Naive thymus-derived CD4-positive, alpha-beta T cell (primary cell): ENCODE results near the gene SCARB2. TPM values are rescaled to one million over a fixed set of nuclear protein-coding genes. Genes with fewer than 3 reads are reported as not detected.

Source experiments
- ATAC-seq: fragments of 150-1000 bp; cut with Tn5 transposase; 2 replicates; pipeline ENCODE4 v1.10.0; 2021; ENCODE audit warnings: mild to moderate bottlenecking, moderate library complexity
- CTCF ChIA-PET: fragments of 350-600 bp; sonication (Branson Sonifier 250); formaldehyde crosslinking; loops from one replicate; lab custom pipeline; 2021; ENCODE audit warnings: antibody characterized with exemption; lab: Charles Lee
- POLR2A ChIA-PET: fragments of 350-600 bp; sonication (Branson Sonifier 250); formaldehyde crosslinking; loops from one replicate; lab custom pipeline; 2021; ENCODE audit warnings: antibody characterized with exemption, inconsistent platforms; lab: Charles Lee
- DNase-seq, 9 donors: peaks; one replicate each; pipeline versions ENCODE4 v3.0.0 to v3.0.0-alpha.2; 2020 to 2022; ENCODE audit warnings: mixed read lengths in 1 of 9
- H3K27ac ChIP-seq: one replicate; pipeline ENCODE4 v1.7.0; 2013; ENCODE audit warnings: mild to moderate bottlenecking, low read depth, low read length, moderate library complexity
- H3K27me3 ChIP-seq, 2 donors: one replicate each; pipeline ENCODE4 v1.7.0; 2013; ENCODE audit warnings: low read length in 2 of 2, mild to moderate bottlenecking in 2 of 2, moderate library complexity in 2 of 2; ENCODE audit not compliant: control insufficient read depth in 2 of 2, insufficient read depth in 2 of 2
- H3K36me3 ChIP-seq, 3 experiments: 1 replicate in 2 of 3; 2 replicates in 1 of 3; pipeline ENCODE4 v1.7.0; 2013; ENCODE audit warnings: low read length in 3 of 3, mild to moderate bottlenecking in 3 of 3, moderate library complexity in 1 of 3; ENCODE audit not compliant: insufficient read depth in 3 of 3, control insufficient read depth in 2 of 3
- H3K4me1 ChIP-seq, 2 donors: one replicate each; pipeline ENCODE4 v1.7.0; 2013; ENCODE audit warnings: low read length in 2 of 2, mild to moderate bottlenecking in 2 of 2, moderate library complexity in 1 of 2; ENCODE audit not compliant: control insufficient read depth in 2 of 2, insufficient read depth in 2 of 2
- H3K4me3 ChIP-seq: 2 replicates; pipeline ENCODE4 v1.7.0; 2013; ENCODE audit warnings: mild to moderate bottlenecking, low read length
- H3K9me3 ChIP-seq, 3 experiments: 1 replicate in 2 of 3; 2 replicates in 1 of 3; pipeline ENCODE4 v1.7.0; 2013; ENCODE audit warnings: low read length in 3 of 3; ENCODE audit not compliant: control insufficient read depth in 2 of 3
- H3K27ac Mint-ChIP-seq, 9 donors: one replicate each; pipeline ENCODE4 v1.8.0; 2020 to 2022; ENCODE audit warnings: mixed read lengths in 9 of 9, mild to moderate bottlenecking in 8 of 9, moderate library complexity in 5 of 9, inconsistent platforms in 2 of 9
- H3K27me3 Mint-ChIP-seq, 5 donors: one replicate each; pipeline ENCODE4 v1.8.0; 2021 to 2022; ENCODE audit warnings: mixed read lengths in 5 of 5, mild to moderate bottlenecking in 1 of 5
- H3K36me3 Mint-ChIP-seq, 5 donors: one replicate each; pipeline ENCODE4 v1.8.0; 2020 to 2022; ENCODE audit warnings: mixed read lengths in 5 of 5, mild to moderate bottlenecking in 3 of 5, inconsistent platforms in 1 of 5
- H3K4me1 Mint-ChIP-seq, 7 donors: one replicate each; pipeline ENCODE4 v1.8.0; 2020 to 2022; ENCODE audit warnings: mixed read lengths in 7 of 7, mild to moderate bottlenecking in 3 of 7, inconsistent platforms in 1 of 7
- H3K4me3 Mint-ChIP-seq, 10 donors: one replicate each; pipeline ENCODE4 v1.8.0; 2020 to 2022; ENCODE audit warnings: mild to moderate bottlenecking in 10 of 10, mixed read lengths in 10 of 10, moderate library complexity in 6 of 10, inconsistent platforms in 2 of 10
- H3K9me3 Mint-ChIP-seq, 11 donors: one replicate each; pipeline ENCODE4 v1.8.0; 2020 to 2022; ENCODE audit warnings: mixed read lengths in 11 of 11, mild to moderate bottlenecking in 4 of 11, inconsistent platforms in 1 of 11, moderate library complexity in 1 of 11
- intact Hi-C, 2 donors: fragments of 100-400 bp; cut with micrococcal nuclease; formaldehyde crosslinking; loops; one replicate each; pipeline ENCODE4 v1.15.1; 2023
- polyA plus RNA-seq, 2 donors: library from polyadenylated mRNA; unstranded; fragments of 300-500 nt; fragmentation: Illumina TruSeq; gene quantifications; one replicate each; pipeline ENCODE4 v1.2.3, GENCODE V29; 2021
- total RNA-seq, 6 experiments: library from RNA in 5 of 6; stranded (reverse) in 5 of 6; gene quantifications; 1 replicate in 5 of 6; 2 replicates in 1 of 6; pipeline ENCODE4 v1.2.3 and lab custom pipeline; 2021 to 2026

Gene SCARB2
- total and polyA plus RNA-seq, 7 experiments from 2014 or later = 12.6 to 35.7 (median 26.2) TPM

DNA sequence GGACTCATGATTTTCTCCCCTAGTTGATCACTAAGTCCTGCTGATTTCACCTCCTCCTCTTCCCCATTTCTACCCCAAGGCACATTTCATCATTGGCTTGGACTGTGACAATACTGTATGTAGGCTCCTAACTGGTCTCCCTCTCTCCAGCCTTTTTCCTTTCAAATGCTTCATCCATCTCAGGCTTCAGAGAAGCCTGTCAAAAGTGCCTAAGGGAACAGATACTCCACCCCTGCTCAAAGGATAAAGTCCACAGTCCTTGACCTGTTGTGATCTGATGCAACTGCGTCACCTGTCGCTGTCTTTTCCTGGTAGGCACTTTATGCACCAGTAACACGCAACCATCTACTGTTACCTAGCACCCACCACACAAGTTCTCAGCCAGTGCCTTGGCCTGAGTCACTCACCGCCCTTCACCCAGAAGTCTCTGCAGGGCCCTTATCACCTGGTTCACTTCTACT lies 12.8 kb downstream of the SCARB2 start:
- no peak overlapping the region for H3K4me3 ChIP-seq
- Mint-ChIP-seq H3K36me3 (peaks cover 0 to 8% (median 0%) of the 10 kb centered on the region in 5 donors), H3K4me1 (peaks cover 26 to 80% (median 65%) of the 10 kb centered on the region in 7 donors), H3K9me3 (no peaks in the 10 kb centered on the region), H3K27ac (peak overlapping the region in 3 of 9 donors; percentile 8 to 29 (median 22)), H3K4me3 (peak overlapping the region in 8 of 10 donors; percentile 1 to 29 (median 4)), H3K27me3 (no peaks in the 10 kb centered on the region)
- peaks cover 0 to under 1% (median 0%) of the 10 kb centered on the region in 3 experiments for H3K36me3 ChIP-seq
- ATAC-seq = peak; percentile 24
- CTCF ChIA-PET = interaction anchor here (1.8 kb wide), 1 partner anchor 177 kb away, joined by 4 read pairs; no protein-coding TSS in a partner anchor
- no peaks in the 10 kb centered on the region for H3K27me3 ChIP-seq
- POLR2A ChIA-PET = interaction anchor here (1.2 kb wide), 1 partner anchor 12 kb away, joined by 5 read pairs; no protein-coding TSS in a partner anchor
- no peaks in the 10 kb centered on the region for H3K9me3 ChIP-seq
- H3K27ac ChIP-seq = no peak overlapping the region
- intact Hi-C loops = no loop called here
- DNase-seq = no peak
- H3K4me1 ChIP-seq = peaks cover 0 to 19% of the 10 kb centered on the region in 2 donors

- Histone ChIP-seq H3K36me3 (peaks cover 0 to 10% (median 0%) of the 10 kb centered on the region in 3 experiments), H3K9me3 (no peaks in the 10 kb centered on the region), H3K4me3 (no peak overlapping the region), H3K27me3 (no peaks in the 10 kb centered on the region), H3K4me1 (peaks cover 0 to 19% of the 10 kb centered on the region in 2 donors), H3K27ac (no peak overlapping the region)
- ATAC-seq (peak; percentile 54), DNase-seq (peak in 2 of 9 donors; percentile 1 to 14)
- Mint-ChIP-seq H3K4me3 (peak overlapping the region in 7 of 10 donors; percentile 13 to 71 (median 56)), H3K9me3 (no peaks in the 10 kb centered on the region), H3K36me3 (peaks cover 2 to 13% (median 6%) of the 10 kb centered on the region in 5 donors), H3K4me1 (peaks cover 26 to 73% (median 63%) of the 10 kb centered on the region in 7 donors), H3K27ac (peak overlapping the region in 7 of 9 donors; percentile 48 to 90 (median 64)), H3K27me3 (no peaks in the 10 kb centered on the region)
- intact Hi-C loops = no loop called here
- POLR2A ChIA-PET = interaction anchor here (1.2 to 1.3 kb wide), 2 partner anchors 9 to 13 kb away, joined by 5 to 6 read pairs; no protein-coding TSS in a partner anchor
- CTCF ChIA-PET = interaction anchor here (0.9 to 1.8 kb wide), 2 partner anchors 10 to 178 kb away, joined by 3 to 4 read pairs; no protein-coding TSS in a partner anchor
Observed at GRCh38 chr4:76199664-76200211, 13.9 kb downstream of the SCARB2 start.

GRCh38 chr4:76198411-76199237 lies 15.0 kb downstream of the SCARB2 start:
- Mint-ChIP-seq H3K4me3 (peak overlapping the region in 8 of 10 donors; percentile 1 to 60 (median 47)), H3K27ac (peak overlapping the region in 8 of 9 donors; percentile 12 to 81 (median 40)), H3K27me3 (no peaks in the 10 kb centered on the region), H3K36me3 (peaks cover 13 to 19% (median 18%) of the 10 kb centered on the region in 5 donors), H3K4me1 (peaks cover 25 to 69% (median 55%) of the 10 kb centered on the region in 7 donors), H3K9me3 (peaks cover 0 to 6% (median 0%) of the 10 kb centered on the region in 11 donors)
- ChIA-PET POLR2A (interaction anchor here (0.8 to 1.5 kb wide), 3 partner anchors 8 to 14 kb away, joined by 4 to 6 read pairs (median 5); no protein-coding TSS in a partner anchor), CTCF (interaction anchor here (1.8 kb wide), 1 partner anchor 179 kb away, joined by 4 read pairs; no protein-coding TSS in a partner anchor)
- peaks cover 0 to 21% (median 0%) of the 10 kb centered on the region in 3 experiments for H3K36me3 ChIP-seq
- intact Hi-C loops = loop anchor here in 1 of 2 donors (1.0 kb wide), 1 partner anchor 14 kb away; no protein-coding TSS in a partner anchor
- peaks cover 0 to 19% of the 10 kb centered on the region in 2 donors for H3K4me1 ChIP-seq
- DNase-seq = peak in 3 of 9 donors; percentile 7 to 18 (median 11)
- no peaks in the 10 kb centered on the region for H3K27me3 ChIP-seq
- ATAC-seq = peak; percentile 67
- no peaks in the 10 kb centered on the region for H3K9me3 ChIP-seq
- no peak overlapping the region for H3K4me3 ChIP-seq
- H3K27ac ChIP-seq = no peak overlapping the region

GRCh38 chr4:76197971-76198410 lies 15.6 kb downstream of the SCARB2 start:
- H3K27me3 Mint-ChIP-seq = no peaks in the 10 kb centered on the region
- peak overlapping the region in 6 of 10 donors; percentile 21 to 61 (median 54) for H3K4me3 Mint-ChIP-seq
- H3K9me3 ChIP-seq = peaks cover 0 to 5% (median 4%) of the 10 kb centered on the region in 3 experiments
- no peak overlapping the region for H3K27ac ChIP-seq
- H3K4me3 ChIP-seq = no peak overlapping the region
- DNase-seq = peak in 1 of 9 donors; percentile 7
- CTCF ChIA-PET = no interaction called here
- H3K36me3 ChIP-seq = peaks cover 0 to 28% (median 5%) of the 10 kb centered on the region in 3 experiments
- POLR2A ChIA-PET = interaction anchor here (0.5 to 1.5 kb wide), 2 partner anchors 9 to 13 kb away, joined by 3 to 5 read pairs; no protein-coding TSS in a partner anchor
- peaks cover 18 to 26% (median 24%) of the 10 kb centered on the region in 5 donors for H3K36me3 Mint-ChIP-seq
- H3K4me1 Mint-ChIP-seq = peaks cover 25 to 64% (median 51%) of the 10 kb centered on the region in 7 donors
- H3K9me3 Mint-ChIP-seq = peaks cover 0 to 9% (median 1%) of the 10 kb centered on the region in 11 donors
- H3K27ac Mint-ChIP-seq = peak overlapping the region in 8 of 9 donors; percentile 14 to 83 (median 40)
- intact Hi-C loops = loop anchor here in 1 of 2 donors (1.0 kb wide), 1 partner anchor 14 kb away; no protein-coding TSS in a partner anchor
- H3K27me3 ChIP-seq = no peaks in the 10 kb centered on the region
- H3K4me1 ChIP-seq = peaks cover 0 to 19% of the 10 kb centered on the region in 2 donors
- peak; percentile 45 for ATAC-seq

DNA sequence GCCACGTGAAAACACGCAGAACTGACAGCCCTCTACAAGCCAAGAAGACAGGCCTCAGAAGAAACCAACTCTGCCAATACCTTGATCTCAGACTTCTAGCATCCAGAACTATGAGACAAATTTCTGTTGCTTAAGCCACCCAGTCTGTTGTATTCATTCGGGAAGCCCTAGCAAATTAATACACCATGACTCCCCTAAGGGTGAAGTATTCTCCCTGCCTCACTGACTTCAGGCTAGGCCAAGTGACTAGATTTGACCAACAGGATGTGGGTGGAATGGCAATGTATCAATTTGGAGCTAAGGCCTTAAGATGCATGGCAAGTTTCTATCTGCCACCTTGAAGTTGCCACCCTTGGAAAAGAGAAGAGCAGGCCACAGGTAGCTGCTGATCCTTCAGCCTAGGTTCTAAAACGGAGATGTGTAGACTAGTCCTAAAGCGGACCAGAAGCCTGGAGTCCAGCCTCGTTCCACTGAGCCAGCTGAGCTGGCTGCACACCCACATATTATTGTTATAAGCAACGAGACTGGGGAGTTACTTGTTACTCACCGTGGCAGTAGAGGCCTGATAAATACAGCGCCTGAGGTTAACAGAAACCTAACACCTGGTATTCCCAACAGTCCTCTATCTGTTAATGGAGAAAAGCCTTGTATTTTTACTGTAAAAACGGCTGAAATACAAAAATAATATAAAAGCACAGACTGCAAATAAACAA lies 16.4 kb downstream of the SCARB2 start:
- H3K27ac Mint-ChIP-seq = peak overlapping the region in 5 of 9 donors; percentile 10 to 53 (median 17)
- ChIA-PET POLR2A (interaction anchor here (0.5 kb wide), 1 partner anchor 14 kb away, joined by 3 read pairs; no protein-coding TSS in a partner anchor), CTCF (no interaction called here)
- H3K27me3 ChIP-seq = no peaks in the 10 kb centered on the region
- peaks cover 2 to 14% (median 4%) of the 10 kb centered on the region in 11 donors for H3K9me3 Mint-ChIP-seq
- peaks cover 0 to 12% (median 5%) of the 10 kb centered on the region in 3 experiments for H3K9me3 ChIP-seq
- no peak for ATAC-seq
- H3K36me3 ChIP-seq = peaks cover 0 to 36% (median 9%) of the 10 kb centered on the region in 3 experiments
- no peak overlapping the region for H3K4me3 Mint-ChIP-seq
- peaks cover 23 to 34% (median 32%) of the 10 kb centered on the region in 5 donors for H3K36me3 Mint-ChIP-seq
- H3K4me1 ChIP-seq = peaks cover 0 to 19% of the 10 kb centered on the region in 2 donors
- no peak for DNase-seq
- peaks cover 25 to 59% (median 46%) of the 10 kb centered on the region in 7 donors for H3K4me1 Mint-ChIP-seq
- no peak overlapping the region for H3K27ac ChIP-seq
- H3K4me3 ChIP-seq = no peak overlapping the region
- H3K27me3 Mint-ChIP-seq = no peaks in the 10 kb centered on the region
- intact Hi-C loops = no loop called here
